SK-N-SH treated with all-trans-retinoic acid at 6 μM for 48 hours (cell line): ENCODE measurements around the gene GADD45GIP1.

ENCODE experiments used
- ATAC-seq: fragments of 200-7000 bp; cut with Tn5 transposase; 3 replicates; pipeline ENCODE4 v1.9.1; 2020; ENCODE audit warnings: mild to moderate bottlenecking, moderate library complexity
- ARNTL ChIP-seq: fragments of 450-650 bp; formaldehyde crosslinking; IDR thresholded peaks from 2 replicates; pipeline ENCODE4 v1.5.0; 2020; ENCODE audit warnings: low read depth, mild to moderate bottlenecking, moderate library complexity, borderline replicate concordance
- BACH2 ChIP-seq: fragments of 250-450 bp; sonication (Bioruptor Pico); IDR thresholded peaks from 2 replicates; pipeline ENCODE4 v1.9.0; 2021; ENCODE audit warnings: mild to moderate bottlenecking, borderline replicate concordance
- CREB5 ChIP-seq: fragments of 250-450 bp; sonication (Bioruptor Pico); IDR thresholded peaks from 2 replicates; pipeline ENCODE4 v1.5.1; 2020; ENCODE audit warnings: low read depth, mild to moderate bottlenecking, moderate library complexity
- CSDC2 ChIP-seq: fragments of 250-450 bp; sonication (Bioruptor Pico); IDR thresholded peaks from 2 replicates; pipeline ENCODE4 v1.5.0; 2020; ENCODE audit warnings: mild to moderate bottlenecking, moderate library complexity
- CSRNP3 ChIP-seq: fragments of 250-450 bp; sonication (Bioruptor Pico); IDR thresholded peaks from 2 replicates; pipeline ENCODE4 v1.5.1; 2021; ENCODE audit warnings: mild to moderate bottlenecking, moderate library complexity
- ESRRG ChIP-seq: fragments of 250-450 bp; sonication (Bioruptor Pico); IDR thresholded peaks from 2 replicates; pipeline ENCODE4 v1.6.1; 2021; ENCODE audit warnings: mild to moderate bottlenecking
- GLIS3 ChIP-seq: fragments of 250-450 bp; sonication (Bioruptor Pico); IDR thresholded peaks from 2 replicates; pipeline ENCODE4 v1.5.0; 2020; ENCODE audit warnings: mild to moderate bottlenecking, moderate library complexity
- ISL1 ChIP-seq: fragments of 250-450 bp; sonication (Bioruptor Pico); IDR thresholded peaks from 2 replicates; pipeline ENCODE4 v2.1.2; 2022; ENCODE audit warnings: mild to moderate bottlenecking, moderate library complexity
- OSR1 ChIP-seq: fragments of 250-450 bp; sonication (Bioruptor Pico); IDR thresholded peaks from 2 replicates; pipeline ENCODE4 v1.8.0; 2022; ENCODE audit warnings: moderate library complexity, mild to moderate bottlenecking, inconsistent platforms
- PATZ1 ChIP-seq: fragments of 250-450 bp; sonication (Bioruptor Pico); IDR thresholded peaks from 2 replicates; pipeline ENCODE4 v1.8.0; 2020; ENCODE audit warnings: mild to moderate bottlenecking, moderate library complexity, borderline replicate concordance
- POU6F1 ChIP-seq: fragments of 250-450 bp; sonication (Bioruptor Pico); IDR thresholded peaks from 2 replicates; pipeline ENCODE4 v1.8.0; 2021; ENCODE audit warnings: low read depth, mild to moderate bottlenecking, moderate library complexity, borderline replicate concordance
- PPARA ChIP-seq: fragments of 250-450 bp; sonication (Bioruptor Pico); IDR thresholded peaks from 2 replicates; pipeline ENCODE4 v1.5.0; 2020; ENCODE audit warnings: mild to moderate bottlenecking, borderline replicate concordance
- RARB ChIP-seq: fragments of 250-450 bp; sonication (Bioruptor Pico); IDR thresholded peaks from 2 replicates; pipeline ENCODE4 v1.8.0; 2021; ENCODE audit warnings: mild to moderate bottlenecking, moderate library complexity
- SNAI2 ChIP-seq: fragments of 250-450 bp; sonication (Bioruptor Pico); IDR thresholded peaks from 2 replicates; pipeline ENCODE4 v1.5.0; 2020; ENCODE audit warnings: mild to moderate bottlenecking, moderate library complexity
- TOX ChIP-seq: fragments of 250-450 bp; sonication (Bioruptor Pico); IDR thresholded peaks from 2 replicates; pipeline ENCODE4 v1.8.0; 2021; ENCODE audit warnings: mild to moderate bottlenecking, moderate library complexity, borderline replicate concordance
- TSHZ2 ChIP-seq: fragments of 250-450 bp; sonication (Bioruptor Pico); IDR thresholded peaks from 2 replicates; pipeline ENCODE4 v1.5.0; 2020; ENCODE audit warnings: mild to moderate bottlenecking, moderate library complexity
- ZFP3 ChIP-seq: fragments of 250-450 bp; sonication (Bioruptor Pico); IDR thresholded peaks from 2 replicates; pipeline ENCODE4 v1.5.0; 2020; ENCODE audit warnings: mild to moderate bottlenecking, moderate library complexity
- ZFP30 ChIP-seq: fragments of 450-650 bp; formaldehyde crosslinking; IDR thresholded peaks from 2 replicates; pipeline ENCODE4 v1.5.0; 2022; ENCODE audit warnings: mild to moderate bottlenecking, moderate library complexity
- ZNF565 ChIP-seq: fragments of 450-650 bp; formaldehyde crosslinking; conservative IDR thresholded peaks from 2 replicates; pipeline ENCODE4 v1.5.0; 2020; ENCODE audit warnings: low read depth, mild to moderate bottlenecking, moderate library complexity
- ZNF70 ChIP-seq: fragments of 450-650 bp; formaldehyde crosslinking; IDR thresholded peaks from 2 replicates; pipeline ENCODE4 v1.5.0; 2020; ENCODE audit warnings: mild to moderate bottlenecking, moderate library complexity
- ZNF8 ChIP-seq: fragments of 450-650 bp; formaldehyde crosslinking; IDR thresholded peaks from 2 replicates; pipeline ENCODE4 v1.5.0; 2020; ENCODE audit warnings: mild to moderate bottlenecking, moderate library complexity

GADD45GIP1 gene

GRCh38 chr19:12932392-12933286 lies 24.4 kb downstream of the GADD45GIP1 start:
- peak; percentile 17 for ATAC-seq
- TF ChIP-seq ZNF565 (CRISPR knock-in tag) (no peak), TOX (CRISPR knock-in tag) (no peak), ZFP30 (CRISPR knock-in tag) (no peak), PPARA (no peak), PATZ1 (CRISPR knock-in tag) (no peak), ZFP3 (CRISPR knock-in tag) (no peak), TSHZ2 (CRISPR knock-in tag) (no peak), ZNF70 (CRISPR knock-in tag) (no peak), BACH2 (CRISPR knock-in tag) (no peak), RARB (CRISPR knock-in tag) (no peak)

GRCh38 chr19:12930002-12930645 lies 26.9 kb downstream of the GADD45GIP1 start:
- no peak for ATAC-seq
- TF ChIP-seq ESRRG (CRISPR knock-in tag) = no peak
- TF ChIP-seq PPARA = no peak
- TF ChIP-seq GLIS3 = no peak
- TF ChIP-seq PATZ1 (CRISPR knock-in tag) = no peak
- no peak for TF ChIP-seq ZNF70 (CRISPR knock-in tag)
- TF ChIP-seq RARB (CRISPR knock-in tag) = no peak
- TF ChIP-seq OSR1 (CRISPR knock-in tag) = no peak
- no peak for TF ChIP-seq CSDC2 (CRISPR knock-in tag)
- TF ChIP-seq ARNTL = no peak
- TF ChIP-seq POU6F1 (CRISPR knock-in tag) = no peak
- TF ChIP-seq ZNF565 (CRISPR knock-in tag) = no peak
- no peak for TF ChIP-seq SNAI2 (CRISPR knock-in tag)
- no peak for TF ChIP-seq ZNF8 (CRISPR knock-in tag)
- no peak for TF ChIP-seq CSRNP3 (CRISPR knock-in tag)
- no peak for TF ChIP-seq CREB5 (CRISPR knock-in tag)
- no peak for TF ChIP-seq ISL1 (CRISPR knock-in tag)
